ENCODE results near the gene MUC12. TPM values are rescaled to one million over a fixed set of nuclear protein-coding genes. Genes with fewer than 3 reads are reported as not detected.

Gene MUC12
- total RNA-seq, 6 experiments from 2014 or later, result 0.91 to 2.3 (median 1.6) TPM

DNA sequence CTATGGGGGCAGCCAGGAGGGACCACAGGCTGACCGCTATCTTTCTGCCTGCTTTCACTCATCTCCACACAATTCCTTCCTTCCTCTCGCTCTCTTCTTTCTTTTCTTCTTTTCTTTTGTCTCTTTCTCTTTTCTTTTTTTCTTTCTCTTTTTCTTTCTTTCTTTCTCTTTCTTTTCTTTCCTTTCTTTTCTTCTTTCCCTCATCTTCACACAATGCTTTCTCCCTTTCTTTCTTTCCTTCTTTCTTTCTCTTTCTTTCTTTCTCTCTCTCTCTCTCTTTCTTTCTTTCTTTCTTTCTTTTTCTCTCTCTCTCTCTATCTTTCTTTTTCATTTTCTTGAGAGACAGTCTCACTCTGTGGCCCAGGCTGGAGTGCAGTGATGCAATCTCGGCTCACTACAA is 6.8 kb upstream of the MUC12 start:
- no peak for DNase-seq
- H3K4me1 Mint-ChIP-seq (ENCODE audit: low read depth), result no peaks in the 10 kb centered on the region
- no peak overlapping the region for H3K27ac Mint-ChIP-seq
- no peaks in the 10 kb centered on the region for H3K9me3 Mint-ChIP-seq
- TF ChIP-seq CTCF (IDR thresholded peaks at IDR 0.05), result no peak
- H3K27me3 Mint-ChIP-seq (ENCODE audit: insufficient read depth), result peaks cover 24% of the 10 kb centered on the region
- H3K4me3 Mint-ChIP-seq, result no peak overlapping the region
- no peaks in the 10 kb centered on the region for H3K36me3 Mint-ChIP-seq (ENCODE audit: low read depth)

- Mint-ChIP-seq H3K27me3 (ENCODE audit: insufficient read depth) (peaks cover 32% of the 10 kb centered on the region), H3K4me1 (ENCODE audit: low read depth) (no peaks in the 10 kb centered on the region), H3K9me3 (no peaks in the 10 kb centered on the region), H3K27ac (no peak overlapping the region), H3K36me3 (ENCODE audit: low read depth) (no peaks in the 10 kb centered on the region), H3K4me3 (no peak overlapping the region)
- no peak for TF ChIP-seq CTCF (IDR thresholded peaks at IDR 0.05)
- no peak for DNase-seq
Measured at GRCh38 chr7:100963386-100963785, 6.0 kb upstream of the MUC12 start.

DNA sequence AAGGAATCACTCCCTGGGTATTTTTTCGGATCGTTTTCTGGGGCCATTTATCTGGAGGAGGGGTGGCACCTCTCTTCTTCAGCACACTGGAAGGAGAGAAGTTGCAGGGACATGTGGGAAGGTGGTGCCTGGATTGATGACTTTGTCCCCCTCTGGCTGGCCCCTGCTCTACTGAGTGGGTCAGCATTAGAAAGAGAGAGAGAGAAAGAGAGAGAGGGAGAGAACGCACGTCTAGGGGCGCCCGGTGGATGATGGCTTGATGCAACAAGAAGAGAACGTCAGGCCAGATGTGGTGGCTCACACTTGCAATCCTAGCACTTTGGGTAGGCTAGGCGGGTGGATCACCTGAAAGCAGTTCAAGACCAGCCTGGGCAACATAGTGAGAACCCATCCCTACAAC is 5.5 kb upstream of the MUC12 start:
- no peak for DNase-seq
- H3K9me3 Mint-ChIP-seq, result no peaks in the 10 kb centered on the region
- H3K27me3 Mint-ChIP-seq (ENCODE audit: insufficient read depth), result peaks cover 35% of the 10 kb centered on the region

DNA sequence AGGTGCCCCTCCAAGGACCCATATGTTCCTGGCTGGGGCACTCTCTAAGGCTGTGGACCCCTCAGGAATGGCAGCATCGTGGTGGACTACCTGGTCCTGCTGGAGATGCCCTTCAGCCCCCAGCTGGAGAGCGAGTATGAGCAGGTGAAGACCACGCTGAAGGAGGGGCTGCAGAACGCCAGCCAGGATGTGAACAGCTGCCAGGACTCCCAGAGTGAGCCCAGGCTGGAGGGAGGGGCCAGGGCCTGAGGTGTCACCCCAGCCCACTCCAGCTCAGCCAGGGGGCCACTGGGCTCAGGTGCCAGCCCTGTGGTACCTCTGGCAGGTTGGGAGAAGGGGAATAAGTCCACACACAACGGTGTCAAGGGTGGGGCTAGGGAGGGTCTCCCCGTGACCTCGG is 4.7 kb upstream of the MUC12 start:
- Mint-ChIP-seq H3K4me3 (no peak overlapping the region), H3K27me3 (ENCODE audit: insufficient read depth) (peaks cover 40% of the 10 kb centered on the region), H3K4me1 (ENCODE audit: low read depth) (no peaks in the 10 kb centered on the region), H3K9me3 (no peaks in the 10 kb centered on the region), H3K36me3 (ENCODE audit: low read depth) (no peaks in the 10 kb centered on the region), H3K27ac (no peak overlapping the region)
- TF ChIP-seq CTCF (IDR thresholded peaks at IDR 0.05), result no peak
- DNase-seq, result no peak

More for the DNA sequence above, 5.5 kb upstream of the MUC12 start:
- TF ChIP-seq CTCF (IDR thresholded peaks at IDR 0.05), result no peak
- H3K36me3 Mint-ChIP-seq (ENCODE audit: low read depth), result no peaks in the 10 kb centered on the region
- H3K4me1 Mint-ChIP-seq (ENCODE audit: low read depth), result no peaks in the 10 kb centered on the region
- H3K27ac Mint-ChIP-seq, result no peak overlapping the region
- no peak overlapping the region for H3K4me3 Mint-ChIP-seq

GRCh38 chr7:100965045-100965722 is 4.2 kb upstream of the MUC12 start:
- no peaks in the 10 kb centered on the region for H3K4me1 Mint-ChIP-seq (ENCODE audit: low read depth)
- H3K4me3 Mint-ChIP-seq, result no peak overlapping the region

More at GRCh38 chr7:100965045-100965722, 4.2 kb upstream of the MUC12 start:
- no peak for DNase-seq
- no peaks in the 10 kb centered on the region for H3K9me3 Mint-ChIP-seq
- H3K27ac Mint-ChIP-seq, result no peak overlapping the region
- H3K27me3 Mint-ChIP-seq (ENCODE audit: insufficient read depth), result peaks cover 43% of the 10 kb centered on the region
- no peak for TF ChIP-seq CTCF (IDR thresholded peaks at IDR 0.05)
- H3K36me3 Mint-ChIP-seq (ENCODE audit: low read depth), result no peaks in the 10 kb centered on the region
